ENCODE results near the gene DDX20.
"Not testable (repeated sequence)": the region's sequence is repeated elsewhere in the genome, so short reads cannot be mapped to it uniquely, and the experiment has no call there.

DDX20 gene

DNA sequence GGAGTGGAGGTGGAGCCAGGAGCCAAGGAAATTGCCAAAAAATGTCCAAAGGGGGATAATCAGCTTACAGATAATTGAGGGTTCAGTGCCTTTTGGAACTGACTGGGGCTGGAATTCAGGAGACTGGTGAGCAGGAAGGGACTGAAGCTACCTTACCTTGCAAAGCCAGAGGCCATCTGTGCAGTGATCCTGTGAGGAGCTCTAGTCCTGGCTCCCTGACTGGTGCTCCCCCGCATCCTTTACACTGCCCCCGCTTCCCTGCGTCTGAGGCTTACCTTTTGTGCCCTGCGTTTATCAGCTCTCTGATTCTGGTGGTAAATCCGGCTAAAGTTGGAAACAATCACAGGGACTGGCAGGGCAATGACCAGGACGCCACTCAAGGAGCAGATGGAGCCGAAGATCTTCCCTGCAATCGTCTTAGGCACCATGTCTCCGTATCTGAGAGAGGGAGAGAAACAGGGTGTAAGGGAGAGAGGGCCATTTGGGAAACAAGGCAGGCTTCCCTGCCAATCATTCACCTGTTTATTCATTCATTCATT lies 31.0 kb downstream of the DDX20 start:
- Mint-ChIP-seq H3K36me3 (no peaks in the 10 kb centered on the region), H3K27ac (no peak overlapping the region)
- DNase-seq (ENCODE audit: low spot score in 2 of 2), result no peak

DNA sequence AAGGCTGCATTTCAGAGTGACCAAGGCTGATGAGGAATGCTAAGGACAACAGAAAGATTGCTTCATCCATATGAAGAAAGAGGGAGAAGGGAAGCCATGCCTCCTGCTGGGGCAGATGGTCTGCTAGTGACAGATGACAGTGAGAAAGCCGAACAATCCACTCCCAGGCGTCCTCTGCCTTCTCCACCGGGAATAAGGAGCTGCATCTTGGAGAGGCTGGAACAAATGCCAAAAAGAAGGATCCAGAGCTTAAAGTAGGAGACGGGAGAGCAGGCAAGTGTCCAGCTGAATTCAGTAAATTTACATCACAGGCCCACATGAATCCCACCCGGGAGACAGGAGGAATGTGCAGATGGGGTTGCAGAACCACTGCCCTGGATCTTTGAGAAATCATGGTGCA lies 33.4 kb downstream of the DDX20 start:
- Mint-ChIP-seq H3K4me1 (no peaks in the 10 kb centered on the region), H3K9me3 (no peaks in the 10 kb centered on the region), H3K4me3 (no peak overlapping the region), H3K36me3 (no peaks in the 10 kb centered on the region), H3K27ac (no peak overlapping the region)
- ATAC-seq, result no peak
- no peak for DNase-seq (ENCODE audit: low spot score in 2 of 2)

More for the DNA sequence above, 31.0 kb downstream of the DDX20 start:
- no peak overlapping the region for H3K4me3 Mint-ChIP-seq
- ATAC-seq, result no peak
- no peaks in the 10 kb centered on the region for H3K4me1 Mint-ChIP-seq
- H3K9me3 Mint-ChIP-seq, result no peaks in the 10 kb centered on the region

DNA sequence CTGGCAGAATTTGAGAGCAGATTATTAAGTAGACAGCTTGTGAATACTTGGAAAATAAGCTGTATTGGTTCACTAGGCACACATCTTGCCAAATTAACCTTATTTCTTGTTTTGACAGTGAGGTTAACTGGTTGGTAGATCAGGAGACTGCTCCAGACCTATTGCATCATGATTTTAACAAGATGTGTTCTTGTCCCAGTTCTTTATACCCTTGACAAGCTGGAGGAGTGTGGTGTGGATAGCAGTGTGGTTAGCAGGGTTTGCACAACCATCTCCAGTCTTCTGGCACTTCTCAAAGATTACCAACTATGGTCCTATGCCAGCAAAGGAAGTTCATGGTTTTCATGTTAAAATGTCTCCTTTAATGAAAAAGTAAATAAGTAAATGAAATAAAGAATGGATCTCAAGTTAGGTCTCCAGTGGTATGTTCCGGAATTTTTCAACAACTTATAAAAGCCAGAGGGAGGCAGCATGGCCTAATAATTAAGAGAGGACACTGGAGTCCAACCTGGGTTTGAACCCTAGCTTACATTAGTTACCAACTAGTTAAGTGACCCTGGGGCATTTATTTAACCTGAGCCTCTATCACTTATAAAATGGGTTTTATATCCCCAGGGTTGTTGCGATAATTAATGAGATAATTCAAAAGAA lies 34.1 kb downstream of the DDX20 start:
- Mint-ChIP-seq H3K9me3 (no peaks in the 10 kb centered on the region), H3K4me1 (no peaks in the 10 kb centered on the region), H3K4me3 (no peak overlapping the region), H3K36me3 (no peaks in the 10 kb centered on the region), H3K27ac (no peak overlapping the region)
- DNase-seq (ENCODE audit: low spot score in 2 of 2) (no peak), ATAC-seq (no peak)

DNA sequence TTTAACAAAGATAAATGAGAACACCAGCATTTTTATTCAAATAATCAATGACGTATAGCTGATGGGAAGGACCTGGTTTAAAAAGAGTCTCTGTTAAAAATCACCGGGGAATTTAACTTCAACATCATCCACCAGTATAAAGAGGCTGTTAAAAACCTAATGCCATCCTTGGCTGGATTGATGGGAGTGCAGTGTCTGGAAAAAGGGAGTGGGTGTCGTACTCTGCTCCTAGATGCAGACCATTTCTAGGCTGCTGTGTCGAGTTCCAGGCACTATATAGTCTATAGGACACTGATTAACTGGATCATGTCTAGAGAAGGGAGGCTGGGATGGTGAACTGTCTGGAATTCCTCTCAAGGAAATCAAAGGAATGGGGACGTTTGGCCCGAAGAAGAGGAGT lies 36.1 kb downstream of the DDX20 start:
- ATAC-seq (no peak), DNase-seq (ENCODE audit: low spot score in 2 of 2) (no peak)
- Mint-ChIP-seq H3K9me3 (no peaks in the 10 kb centered on the region), H3K4me3 (no peak overlapping the region), H3K27ac (no peak overlapping the region), H3K4me1 (no peaks in the 10 kb centered on the region), H3K36me3 (no peaks in the 10 kb centered on the region)

DNA sequence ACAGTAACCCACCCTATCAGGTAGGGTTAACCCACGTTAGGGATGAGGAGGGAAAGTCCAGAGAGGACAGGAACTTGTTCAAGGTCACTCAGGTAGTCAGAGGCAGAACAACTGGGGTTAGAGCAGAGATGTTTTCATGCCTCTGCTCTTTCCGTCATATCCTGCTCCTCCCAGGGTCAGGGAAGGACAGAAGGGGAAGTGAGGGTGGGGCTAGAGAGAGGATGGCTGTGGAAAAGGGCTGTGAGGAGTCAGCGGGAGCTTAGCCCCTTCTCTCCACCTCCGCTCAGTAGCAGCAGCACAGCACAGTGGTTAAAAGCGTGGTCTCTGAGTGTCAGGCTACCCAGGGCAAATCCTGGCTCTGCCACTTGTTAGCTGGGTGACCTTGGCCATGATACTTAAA lies 36.5 kb downstream of the DDX20 start:
- H3K27ac Mint-ChIP-seq, result no peak overlapping the region
- H3K36me3 Mint-ChIP-seq, result no peaks in the 10 kb centered on the region
- no peaks in the 10 kb centered on the region for H3K4me1 Mint-ChIP-seq
- DNase-seq (ENCODE audit: low spot score in 2 of 2), result no peak
- H3K9me3 Mint-ChIP-seq, result no peaks in the 10 kb centered on the region
- H3K4me3 Mint-ChIP-seq, result no peak overlapping the region
- ATAC-seq, result no peak

DNA sequence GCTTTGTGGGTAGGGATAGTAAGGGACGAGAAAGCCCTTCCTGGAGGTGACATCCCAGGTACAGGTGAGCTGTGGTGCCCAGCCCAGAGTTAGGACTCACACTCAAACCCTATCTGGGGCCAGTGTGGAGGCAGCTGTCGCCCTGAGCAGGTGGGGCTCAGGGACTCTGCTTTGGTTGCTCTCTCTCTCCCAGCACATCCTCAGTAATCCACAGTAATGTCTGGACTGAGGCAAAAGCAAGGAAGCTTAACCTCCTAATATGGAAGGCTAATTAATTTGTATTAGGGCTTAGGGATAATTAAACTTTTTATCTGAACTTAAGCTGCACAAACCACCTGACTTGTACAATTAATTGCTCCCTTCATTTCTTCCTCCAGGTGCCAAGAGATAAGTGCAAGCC lies 38.2 kb downstream of the DDX20 start:
- Mint-ChIP-seq H3K27ac (no peak overlapping the region), H3K36me3 (no peaks in the 10 kb centered on the region), H3K4me3 (no peak overlapping the region), H3K9me3 (no peaks in the 10 kb centered on the region), H3K4me1 (no peaks in the 10 kb centered on the region)
- no peak for DNase-seq (ENCODE audit: low spot score in 2 of 2)
- ATAC-seq, result no peak

DNA sequence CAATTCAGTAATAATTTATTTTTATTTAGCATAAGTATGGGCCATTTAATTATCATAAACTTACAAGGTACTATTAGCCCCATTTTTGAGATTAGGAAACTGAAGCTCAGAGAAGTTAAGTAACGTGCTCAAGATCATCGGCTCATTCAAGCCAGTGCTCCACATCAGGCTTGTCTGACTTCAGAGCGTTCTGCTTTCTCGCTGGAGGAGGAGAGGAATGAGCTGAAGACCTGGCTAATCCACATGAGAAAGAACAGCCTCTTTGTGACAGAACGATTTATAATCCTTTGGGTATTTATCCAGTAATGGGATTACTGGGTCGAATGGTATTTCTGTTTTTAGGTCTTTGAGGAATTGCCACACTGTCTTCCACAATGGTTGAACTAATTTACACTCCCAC lies 39.7 kb downstream of the DDX20 start:
- H3K9me3 Mint-ChIP-seq, result no peaks in the 10 kb centered on the region

GRCh38 chr1:111798580-111798979 lies 42.9 kb downstream of the DDX20 start:
- H3K27ac Mint-ChIP-seq, result no peak overlapping the region
- no peaks in the 10 kb centered on the region for H3K4me1 Mint-ChIP-seq
- no peak overlapping the region for H3K4me3 Mint-ChIP-seq
- DNase-seq (ENCODE audit: low spot score in 2 of 2), result no peak
- ATAC-seq, result no peak
- H3K9me3 Mint-ChIP-seq, result no peaks in the 10 kb centered on the region
- no peaks in the 10 kb centered on the region for H3K36me3 Mint-ChIP-seq

More for the DNA sequence above, 39.7 kb downstream of the DDX20 start:
- Mint-ChIP-seq H3K4me3 (no peak overlapping the region), H3K4me1 (no peaks in the 10 kb centered on the region), H3K36me3 (no peaks in the 10 kb centered on the region), H3K27ac (no peak overlapping the region)
- no peak for DNase-seq (ENCODE audit: low spot score in 2 of 2)
- ATAC-seq, result no peak

DNA sequence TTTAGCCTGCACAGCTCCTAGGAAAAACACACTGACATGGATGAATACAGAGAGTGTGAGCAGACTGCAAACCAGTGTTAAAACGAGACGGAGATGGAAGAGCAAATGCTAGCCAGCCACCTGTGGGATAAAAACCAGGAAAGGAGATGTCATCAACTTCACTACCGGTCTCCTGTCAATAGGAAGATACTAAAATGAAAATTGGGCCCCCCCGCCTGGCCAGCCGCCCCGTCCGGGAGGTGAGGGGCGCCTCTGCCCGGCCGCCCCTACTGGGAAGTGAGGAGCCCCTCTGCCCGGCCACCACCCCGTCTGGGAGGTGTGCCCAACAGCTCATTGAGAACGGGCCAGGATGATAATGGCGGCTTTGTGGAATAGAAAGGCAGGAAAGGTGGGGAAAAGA lies 44.0 kb downstream of the DDX20 start:
- not testable (repeated sequence) for ATAC-seq

GRCh38 chr1:111801071-111801850 lies 45.6 kb downstream of the DDX20 start:
- Mint-ChIP-seq H3K9me3 (no peaks in the 10 kb centered on the region), H3K4me1 (no peaks in the 10 kb centered on the region), H3K4me3 (no peak overlapping the region), H3K36me3 (no peaks in the 10 kb centered on the region), H3K27ac (no peak overlapping the region)
- DNase-seq (ENCODE audit: low spot score in 2 of 2), result no peak
- ATAC-seq, result no peak

More for the DNA sequence above, 44.0 kb downstream of the DDX20 start:
- H3K27ac Mint-ChIP-seq; H3K4me3 Mint-ChIP-seq; H3K9me3 Mint-ChIP-seq; DNase-seq (ENCODE audit: low spot score in 2 of 2); H3K4me1 Mint-ChIP-seq; H3K36me3 Mint-ChIP-seq: not testable (repeated sequence)

DNA sequence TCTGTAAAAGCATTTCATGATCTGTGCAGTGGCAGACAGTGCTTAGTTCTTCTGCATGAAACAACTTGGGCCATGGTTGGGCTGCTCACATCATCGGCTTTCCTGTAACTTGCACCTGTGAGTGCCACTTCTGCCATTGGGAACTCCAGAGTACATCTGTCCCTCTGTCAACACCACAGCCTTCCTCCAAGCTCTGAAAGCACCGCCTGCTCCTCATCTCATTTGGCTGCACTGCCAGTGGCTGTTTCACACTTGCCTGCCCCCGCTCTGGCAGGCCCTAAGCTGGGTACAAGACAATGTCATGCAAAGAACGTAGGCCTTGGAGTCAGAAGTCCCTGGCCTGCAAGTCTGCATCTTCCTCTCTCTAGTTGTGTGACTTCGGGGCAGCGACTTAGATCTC lies 46.4 kb downstream of the DDX20 start:
- no peak for ATAC-seq
- no peak for DNase-seq (ENCODE audit: low spot score in 2 of 2)
- no peak overlapping the region for H3K27ac Mint-ChIP-seq

GRCh38 chr1:111802984-111803383 lies 47.3 kb downstream of the DDX20 start:
- H3K36me3 Mint-ChIP-seq, result no peaks in the 10 kb centered on the region
- no peak for ATAC-seq
- H3K9me3 Mint-ChIP-seq, result no peaks in the 10 kb centered on the region
- H3K4me3 Mint-ChIP-seq, result no peak overlapping the region
- no peaks in the 10 kb centered on the region for H3K4me1 Mint-ChIP-seq
- H3K27ac Mint-ChIP-seq, result no peak overlapping the region
- DNase-seq (ENCODE audit: low spot score in 2 of 2), result no peak

More for the DNA sequence above, 46.4 kb downstream of the DDX20 start:
- no peak overlapping the region for H3K4me3 Mint-ChIP-seq
- no peaks in the 10 kb centered on the region for H3K4me1 Mint-ChIP-seq
- H3K36me3 Mint-ChIP-seq, result no peaks in the 10 kb centered on the region
- H3K9me3 Mint-ChIP-seq, result no peaks in the 10 kb centered on the region

DNA sequence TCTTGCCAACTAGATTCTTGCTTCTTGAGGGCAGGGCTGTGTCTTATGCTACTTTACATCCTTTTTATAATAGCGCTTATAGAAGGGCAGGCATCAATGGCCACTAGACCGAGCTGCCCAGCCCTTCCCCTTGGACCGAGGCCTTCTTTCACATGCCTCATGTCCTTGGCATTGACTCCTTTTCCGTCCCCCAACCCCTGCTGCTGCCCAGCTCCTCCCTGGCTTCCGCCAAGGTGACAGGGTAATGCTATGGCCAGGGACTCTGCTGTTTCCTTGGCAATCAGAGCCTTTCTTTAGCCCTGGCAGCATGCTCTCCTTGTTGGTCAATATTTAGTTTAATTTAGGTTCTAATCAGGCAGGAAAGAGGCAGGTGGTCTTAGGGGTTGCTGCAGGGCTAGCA lies 48.2 kb downstream of the DDX20 start:
- no peaks in the 10 kb centered on the region for H3K36me3 Mint-ChIP-seq
- no peaks in the 10 kb centered on the region for H3K4me1 Mint-ChIP-seq
- no peak for ATAC-seq
- H3K27ac Mint-ChIP-seq, result no peak overlapping the region
- no peak overlapping the region for H3K4me3 Mint-ChIP-seq
- DNase-seq (ENCODE audit: low spot score in 2 of 2), result no peak
- H3K9me3 Mint-ChIP-seq, result no peaks in the 10 kb centered on the region

DNA sequence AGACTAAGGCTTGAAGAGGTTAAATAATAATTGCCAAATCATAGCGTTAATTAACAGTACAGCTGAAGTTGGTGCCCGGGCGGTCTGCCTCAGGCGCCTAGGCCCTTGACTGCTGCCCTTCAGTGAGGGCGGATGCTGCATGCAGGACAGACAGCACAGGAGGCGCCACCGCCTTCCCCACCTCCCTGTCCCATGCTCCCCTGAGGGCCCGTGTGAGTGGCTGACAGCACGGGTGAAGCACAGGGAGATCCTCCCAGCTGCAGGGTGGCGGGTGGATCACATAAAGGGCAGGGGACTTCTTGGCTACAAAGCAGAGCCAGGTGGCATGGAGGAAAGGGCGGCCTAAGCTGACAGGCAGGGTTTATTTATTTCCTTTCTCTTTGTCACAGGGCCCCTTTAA lies 49.1 kb downstream of the DDX20 start:
- Mint-ChIP-seq H3K9me3 (no peaks in the 10 kb centered on the region), H3K27ac (no peak overlapping the region), H3K36me3 (no peaks in the 10 kb centered on the region), H3K4me1 (no peaks in the 10 kb centered on the region), H3K4me3 (no peak overlapping the region)
- DNase-seq (ENCODE audit: low spot score in 2 of 2), result no peak
- no peak for ATAC-seq

DNA sequence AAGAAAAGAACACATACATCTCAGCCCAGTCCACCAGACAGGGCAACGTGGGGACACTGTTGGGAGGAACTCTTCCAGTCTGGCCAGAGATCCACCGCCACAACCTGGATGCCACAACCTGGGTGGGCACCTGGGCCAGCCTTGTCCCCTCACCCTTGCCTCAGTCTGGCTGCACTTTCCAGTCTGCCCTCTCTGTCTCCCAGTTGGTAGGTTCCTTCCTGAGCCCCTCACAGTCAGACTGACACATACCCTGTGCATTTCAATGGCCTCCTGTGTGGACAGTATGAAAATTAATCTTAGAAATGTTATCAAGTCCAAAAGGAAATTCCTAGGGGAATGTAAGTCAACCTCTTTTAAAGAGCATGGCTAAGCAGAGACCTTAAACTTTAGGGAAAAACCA lies 49.5 kb downstream of the DDX20 start:
- H3K36me3 Mint-ChIP-seq, result no peaks in the 10 kb centered on the region
- ATAC-seq, result no peak
- H3K4me1 Mint-ChIP-seq, result no peaks in the 10 kb centered on the region
- DNase-seq (ENCODE audit: low spot score in 2 of 2), result no peak
- no peak overlapping the region for H3K27ac Mint-ChIP-seq
- no peaks in the 10 kb centered on the region for H3K9me3 Mint-ChIP-seq
- no peak overlapping the region for H3K4me3 Mint-ChIP-seq

- DNase-seq (ENCODE audit: low spot score in 2 of 2), result no peak
- Mint-ChIP-seq H3K4me1 (no peaks in the 10 kb centered on the region), H3K4me3 (no peak overlapping the region), H3K27ac (no peak overlapping the region), H3K36me3 (no peaks in the 10 kb centered on the region), H3K9me3 (no peaks in the 10 kb centered on the region)
- no peak for ATAC-seq
Measured at GRCh38 chr1:111811891-111812290, 56.2 kb downstream of the DDX20 start.

All from stimulated activated effector memory CD8-positive, alpha-beta T cell treated with anti-CD3 and anti-CD28 coated beads, Interleukin-12 subunit alpha, Interleukin-12 subunit beta, amount 100 ng/mL, for 72 hours (primary cell).